ENCODE results near the gene SLC25A13.

SLC25A13 gene

DNA sequence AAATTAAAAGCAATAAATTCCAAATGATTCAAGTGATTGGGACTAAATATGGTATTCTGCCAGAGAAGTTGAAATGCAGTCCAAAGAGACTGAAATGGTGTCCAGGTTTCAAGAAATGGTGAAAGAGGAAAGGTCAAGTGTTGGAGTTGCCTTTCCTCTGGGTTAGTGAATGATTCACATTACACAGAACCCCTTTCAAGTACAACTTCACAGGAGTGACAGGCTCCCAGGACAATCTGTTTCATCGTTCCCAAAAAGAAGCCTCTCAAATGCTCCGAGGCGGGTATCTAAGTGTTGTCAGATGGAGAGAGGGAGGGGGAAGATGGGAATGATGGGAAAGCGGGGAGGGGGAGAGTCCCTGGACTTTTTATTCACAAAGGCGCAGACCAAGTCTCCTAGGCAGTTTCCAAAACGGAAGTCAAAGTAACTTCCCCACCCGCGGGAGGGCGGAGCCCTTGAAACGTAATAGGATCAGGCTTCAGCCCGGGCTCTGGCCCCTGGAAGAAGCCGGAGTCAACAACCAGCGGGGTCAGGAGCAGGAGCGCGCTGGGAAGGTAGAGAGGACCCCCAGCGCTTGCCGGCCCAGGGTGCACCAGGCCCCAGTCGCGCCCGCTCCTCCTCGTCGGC lies 754 bp downstream of the SLC25A13 start:
- Histone ChIP-seq H3K4me2 (ENCODE audit: low read depth, low read length) (peak overlapping the region; percentile 73), H3K9ac (ENCODE audit: low read length) (peak overlapping the region; percentile 76), H2AFZ (ENCODE audit: low read length) (peak overlapping the region; percentile 89), H3K27me3 (replicated peaks; ENCODE audit: insufficient read depth, low read length) (no peaks in the 10 kb centered on the region), H3K79me2 (ENCODE audit: low read length) (peaks cover 40% of the 10 kb centered on the region), H4K20me1 (ENCODE audit: insufficient read depth, low read length) (no peaks in the 10 kb centered on the region), H3K9me2 (replicated peaks; ENCODE audit: insufficient read depth, low read length) (no peaks in the 10 kb centered on the region), H3K4me3 (ENCODE audit: low read length) (peak overlapping the region; percentile 62), H3K27ac (ENCODE audit: low read length) (peak overlapping the region; percentile 70), H3K36me3 (replicated peaks; ENCODE audit: insufficient read depth, low read length) (no peaks in the 10 kb centered on the region), H3F3A (ENCODE audit: insufficient read depth, low read length) (peaks cover 14% of the 10 kb centered on the region), H3K4me1 (ENCODE audit: low read length) (peaks cover 10% of the 10 kb centered on the region), H3K9me3 (replicated peaks; ENCODE audit: insufficient read depth, low read length) (no peaks in the 10 kb centered on the region)
- TF ChIP-seq, protein P1, sequence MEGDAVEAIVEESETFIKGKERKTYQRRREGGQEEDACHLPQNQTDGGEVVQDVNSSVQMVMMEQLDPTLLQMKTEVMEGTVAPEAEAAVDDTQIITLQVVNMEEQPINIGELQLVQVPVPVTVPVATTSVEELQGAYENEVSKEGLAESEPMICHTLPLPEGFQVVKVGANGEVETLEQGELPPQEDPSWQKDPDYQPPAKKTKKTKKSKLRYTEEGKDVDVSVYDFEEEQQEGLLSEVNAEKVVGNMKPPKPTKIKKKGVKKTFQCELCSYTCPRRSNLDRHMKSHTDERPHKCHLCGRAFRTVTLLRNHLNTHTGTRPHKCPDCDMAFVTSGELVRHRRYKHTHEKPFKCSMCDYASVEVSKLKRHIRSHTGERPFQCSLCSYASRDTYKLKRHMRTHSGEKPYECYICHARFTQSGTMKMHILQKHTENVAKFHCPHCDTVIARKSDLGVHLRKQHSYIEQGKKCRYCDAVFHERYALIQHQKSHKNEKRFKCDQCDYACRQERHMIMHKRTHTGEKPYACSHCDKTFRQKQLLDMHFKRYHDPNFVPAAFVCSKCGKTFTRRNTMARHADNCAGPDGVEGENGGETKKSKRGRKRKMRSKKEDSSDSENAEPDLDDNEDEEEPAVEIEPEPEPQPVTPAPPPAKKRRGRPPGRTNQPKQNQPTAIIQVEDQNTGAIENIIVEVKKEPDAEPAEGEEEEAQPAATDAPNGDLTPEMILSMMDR (IDR thresholded peaks at IDR 0.05; ENCODE audit: low read length) = no peak
- TF ChIP-seq EZH2phosphoT487 (IDR thresholded peaks at IDR 0.05; ENCODE audit: low read length) = no peak
- no peak for TF ChIP-seq EZH2 (optimal IDR thresholded peaks at IDR 0.05; ENCODE audit: low read depth, low read length)
- DNase-seq = peak; percentile 64

DNA sequence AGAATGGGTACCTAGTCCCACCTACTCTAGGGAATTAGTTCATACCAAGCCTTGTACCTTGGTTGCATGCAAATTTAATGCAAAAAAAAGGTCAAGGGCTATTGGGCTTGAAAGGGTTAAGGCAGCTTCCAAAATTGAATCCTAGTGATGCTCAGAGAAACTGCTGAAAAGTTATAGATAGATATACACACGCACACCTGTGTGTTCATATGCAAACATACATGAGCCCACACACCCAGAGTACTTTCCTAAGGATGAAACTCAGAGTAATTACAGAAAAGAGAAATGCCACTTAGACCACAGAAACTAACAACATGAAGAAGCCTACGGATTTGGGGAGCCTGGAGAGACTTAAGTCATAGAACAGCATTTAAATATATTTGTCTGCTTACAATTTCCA lies 1.5 kb downstream of the SLC25A13 start:
- Histone ChIP-seq H3K4me3 (ENCODE audit: low read length) (peak overlapping the region; percentile 62), H3K9me3 (replicated peaks; ENCODE audit: insufficient read depth, low read length) (no peaks in the 10 kb centered on the region), H3F3A (ENCODE audit: insufficient read depth, low read length) (peaks cover 14% of the 10 kb centered on the region), H3K27me3 (replicated peaks; ENCODE audit: insufficient read depth, low read length) (no peaks in the 10 kb centered on the region), H4K20me1 (ENCODE audit: insufficient read depth, low read length) (no peaks in the 10 kb centered on the region), H3K9ac (ENCODE audit: low read length) (peak overlapping the region; percentile 76), H3K4me2 (ENCODE audit: low read depth, low read length) (peak overlapping the region; percentile 73), H2AFZ (ENCODE audit: low read length) (no peak overlapping the region), H3K4me1 (ENCODE audit: low read length) (peaks cover 10% of the 10 kb centered on the region), H3K27ac (ENCODE audit: low read length) (peak overlapping the region; percentile 70), H3K9me2 (replicated peaks; ENCODE audit: insufficient read depth, low read length) (no peaks in the 10 kb centered on the region), H3K36me3 (replicated peaks; ENCODE audit: insufficient read depth, low read length) (no peaks in the 10 kb centered on the region), H3K79me2 (ENCODE audit: low read length) (peaks cover 44% of the 10 kb centered on the region)
- no peak for TF ChIP-seq EZH2phosphoT487 (IDR thresholded peaks at IDR 0.05; ENCODE audit: low read length)
- TF ChIP-seq EZH2 (optimal IDR thresholded peaks at IDR 0.05; ENCODE audit: low read depth, low read length) = no peak
- TF ChIP-seq, protein P1 (IDR thresholded peaks at IDR 0.05; ENCODE audit: low read length) = no peak
- DNase-seq = peak; percentile 61

DNA sequence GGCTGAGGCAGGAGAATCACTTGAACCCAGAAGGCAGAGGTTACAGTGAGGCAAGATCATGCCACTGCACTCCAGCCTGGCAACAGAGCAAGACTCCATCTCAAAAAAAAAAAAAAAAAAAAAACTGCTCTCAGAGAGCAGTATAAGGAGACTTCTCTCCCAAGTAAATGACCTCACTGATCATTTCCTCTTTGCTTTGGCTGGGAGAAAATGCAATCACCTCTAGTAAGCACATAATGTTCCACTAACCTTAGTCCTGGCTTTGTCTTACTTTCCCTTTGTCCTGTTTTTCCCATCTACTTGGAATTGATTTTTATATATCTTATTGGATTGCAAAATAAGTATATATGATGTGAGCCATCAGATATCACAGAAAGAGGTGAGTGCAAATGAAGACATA lies 2.5 kb downstream of the SLC25A13 start:
- H3K9ac ChIP-seq (ENCODE audit: low read length) = no peak overlapping the region
- no peak overlapping the region for H3K4me2 ChIP-seq (ENCODE audit: low read depth, low read length)
- no peaks in the 10 kb centered on the region for H4K20me1 ChIP-seq (ENCODE audit: insufficient read depth, low read length)
- peaks cover 10% of the 10 kb centered on the region for H3K4me1 ChIP-seq (ENCODE audit: low read length)
- no peaks in the 10 kb centered on the region for H3K27me3 ChIP-seq (replicated peaks; ENCODE audit: insufficient read depth, low read length)
- peaks cover 53% of the 10 kb centered on the region for H3K79me2 ChIP-seq (ENCODE audit: low read length)
- no peaks in the 10 kb centered on the region for H3K9me2 ChIP-seq (replicated peaks; ENCODE audit: insufficient read depth, low read length)
- no peak overlapping the region for H3K4me3 ChIP-seq (ENCODE audit: low read length)
- TF ChIP-seq, protein P1 (IDR thresholded peaks at IDR 0.05; ENCODE audit: low read length) = no peak
- TF ChIP-seq EZH2 (optimal IDR thresholded peaks at IDR 0.05; ENCODE audit: low read depth, low read length) = no peak
- TF ChIP-seq EZH2phosphoT487 (IDR thresholded peaks at IDR 0.05; ENCODE audit: low read length) = no peak
- peaks cover 14% of the 10 kb centered on the region for H3F3A ChIP-seq (ENCODE audit: insufficient read depth, low read length)
- H2AFZ ChIP-seq (ENCODE audit: low read length) = no peak overlapping the region
- H3K27ac ChIP-seq (ENCODE audit: low read length) = no peak overlapping the region
- no peak for DNase-seq
- H3K36me3 ChIP-seq (replicated peaks; ENCODE audit: insufficient read depth, low read length) = no peaks in the 10 kb centered on the region
- H3K9me3 ChIP-seq (replicated peaks; ENCODE audit: insufficient read depth, low read length) = no peaks in the 10 kb centered on the region

Measured in MM.1S (cell line).